NCI-H128 (cell line): ENCODE data around the gene KLHL1.
"Not testable (repeated sequence)": the region's sequence is repeated elsewhere in the genome, so short reads cannot be mapped to it uniquely, and the experiment has no call there.

Experiments used
- DNase-seq: peaks from one replicate; lab custom pipeline; 2025; ENCODE audit not compliant: unreplicated experiment; lab: John Stamatoyannopoulos, UW

Gene KLHL1

DNA sequence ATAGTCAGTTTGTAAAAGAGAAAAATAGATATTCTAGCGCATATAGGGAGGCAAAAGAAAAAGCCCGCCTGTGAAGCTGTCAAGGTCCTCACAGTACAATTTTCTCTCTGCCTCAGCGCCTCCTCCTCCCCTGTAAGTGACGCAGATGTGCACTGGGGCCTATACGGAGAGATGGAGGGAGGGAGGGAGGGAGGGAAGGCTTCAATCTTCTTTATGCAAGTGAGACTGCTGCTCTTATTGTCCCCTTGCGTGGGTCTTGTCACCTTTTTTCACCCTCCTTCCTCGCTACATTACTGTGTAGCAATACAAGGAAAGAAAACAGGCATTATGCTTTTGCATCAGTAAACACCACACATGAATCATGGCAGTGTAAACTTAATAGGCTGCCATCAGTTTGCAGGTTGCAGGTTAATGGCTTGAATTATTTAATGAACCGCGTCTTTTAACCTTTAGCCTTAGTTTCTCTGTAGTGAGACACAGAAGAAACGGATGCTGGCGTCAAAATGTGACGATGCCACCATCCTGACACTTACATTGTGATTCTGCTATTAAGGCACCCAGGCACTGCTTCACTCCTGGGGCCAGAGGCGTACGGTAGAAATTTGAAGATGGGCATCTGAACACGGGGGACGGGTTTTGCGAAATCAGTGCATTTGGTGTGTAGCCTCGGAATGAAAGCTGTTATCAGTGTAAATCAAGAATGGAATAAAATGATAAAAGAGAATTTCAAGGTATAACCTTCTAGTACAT is at the start of gene KLHL1:
Gene KLHL1, minus strand, starts transcription at position 97 of the 750 bp plus-strand sequence. CDS start 753 bp downstream, outside the sequence.
- no peak for DNase-seq

DNA sequence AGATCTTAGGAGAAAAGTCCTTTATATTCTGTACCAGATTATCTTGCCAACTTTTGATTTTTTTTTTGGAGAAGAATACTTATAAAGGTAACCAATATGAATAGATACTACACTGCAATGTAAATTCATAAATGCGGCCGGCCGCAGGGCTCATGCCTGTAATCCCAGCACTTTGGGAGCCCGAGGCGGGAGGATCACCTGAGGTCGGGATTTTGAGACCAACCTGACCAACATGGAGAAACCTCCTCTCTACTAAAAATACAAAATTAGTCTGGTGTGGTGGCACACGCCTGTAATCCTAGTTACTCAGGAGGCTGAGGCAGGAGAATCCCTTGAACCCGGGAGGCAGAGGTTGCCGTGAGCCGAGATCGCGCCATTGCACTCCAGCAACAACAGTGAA is 34.4 kb upstream of the KLHL1 start:
- not testable (repeated sequence) for DNase-seq

GRCh38 chr13:70128098-70128497 is 19.8 kb upstream of the KLHL1 start:
- DNase-seq, result peak; percentile 24

DNA sequence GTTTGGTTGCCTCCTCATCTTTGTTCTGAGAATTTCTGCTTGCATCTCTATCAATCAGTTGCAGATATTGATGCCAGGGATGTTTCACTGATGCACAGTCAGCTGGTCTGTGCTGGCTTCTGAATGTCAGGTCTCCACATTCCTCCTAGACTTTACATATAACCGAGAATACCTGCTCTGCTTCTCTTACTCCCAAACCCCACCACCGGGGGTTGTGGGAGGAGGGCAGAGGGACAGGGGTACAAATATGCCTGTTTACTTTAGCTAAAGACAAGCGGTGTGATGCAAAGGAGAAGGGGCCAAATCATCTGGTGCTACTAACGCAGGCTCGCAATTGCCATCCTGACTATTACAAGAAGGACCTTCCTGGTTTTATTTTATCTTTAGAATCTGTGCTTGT is 17.4 kb upstream of the KLHL1 start:
- no peak for DNase-seq

GRCh38 chr13:70117338-70117905 is 9.2 kb upstream of the KLHL1 start:
- DNase-seq, result no peak

GRCh38 chr13:70107498-70108281 is 562 bp downstream of the KLHL1 start, which contains the start of gene ATXN8OS:
TSS of gene ATXN8OS (plus strand) at chr13:70107826.
- no peak for DNase-seq

DNA sequence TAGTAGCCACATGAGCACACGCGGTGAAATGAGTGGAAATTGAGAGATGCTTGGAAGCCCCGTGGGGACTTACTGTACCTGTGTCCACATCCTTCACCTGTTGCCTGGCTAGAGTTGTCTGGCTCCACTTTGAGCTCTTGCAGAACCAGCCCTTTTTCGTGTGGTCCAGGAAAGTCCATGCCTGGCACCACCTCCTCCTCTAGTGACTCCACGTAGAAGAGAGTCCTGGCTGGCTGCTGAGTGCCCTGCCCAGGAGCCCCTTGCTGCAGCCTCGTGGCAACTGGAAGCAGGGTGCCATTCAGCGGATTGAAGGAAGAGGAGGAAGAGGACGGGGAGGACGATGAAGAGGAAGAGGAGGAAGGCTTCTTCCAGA is 1.1 kb downstream of the KLHL1 start:
- no peak for DNase-seq

DNA sequence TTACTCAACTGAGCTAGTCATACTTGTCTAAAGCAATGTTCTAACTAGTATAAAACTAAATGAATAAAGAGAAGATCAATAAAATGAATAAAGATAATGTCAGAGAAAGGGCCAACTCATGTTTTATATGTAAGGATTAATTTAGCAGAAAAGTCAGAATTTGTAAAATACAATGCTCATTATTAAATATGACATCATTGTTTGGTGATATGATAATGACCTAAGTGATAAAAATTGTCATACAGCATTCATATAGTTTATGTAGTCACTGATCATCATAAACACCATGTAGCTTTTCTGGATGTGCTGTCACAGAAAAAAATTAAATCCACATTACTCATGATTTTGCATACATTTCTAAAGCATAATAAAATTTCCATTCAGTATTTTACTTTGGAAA is 3.8 kb downstream of the KLHL1 start:
- no peak for DNase-seq

- DNase-seq, result no peak
Measured at GRCh38 chr13:70098669-70099068, 9.6 kb downstream of the KLHL1 start.

GRCh38 chr13:70090036-70090723 is 18.1 kb downstream of the KLHL1 start:
- DNase-seq, result no peak

- DNase-seq, result no peak
Measured at GRCh38 chr13:70088926-70089325, 19.3 kb downstream of the KLHL1 start.

- DNase-seq, result no peak
Measured at GRCh38 chr13:70087247-70087646, 21.0 kb downstream of the KLHL1 start.

GRCh38 chr13:70080012-70080411 is 28.2 kb downstream of the KLHL1 start:
- DNase-seq, result no peak

- DNase-seq, result no peak
Measured at GRCh38 chr13:70054572-70054971, 53.7 kb downstream of the KLHL1 start.

DNA sequence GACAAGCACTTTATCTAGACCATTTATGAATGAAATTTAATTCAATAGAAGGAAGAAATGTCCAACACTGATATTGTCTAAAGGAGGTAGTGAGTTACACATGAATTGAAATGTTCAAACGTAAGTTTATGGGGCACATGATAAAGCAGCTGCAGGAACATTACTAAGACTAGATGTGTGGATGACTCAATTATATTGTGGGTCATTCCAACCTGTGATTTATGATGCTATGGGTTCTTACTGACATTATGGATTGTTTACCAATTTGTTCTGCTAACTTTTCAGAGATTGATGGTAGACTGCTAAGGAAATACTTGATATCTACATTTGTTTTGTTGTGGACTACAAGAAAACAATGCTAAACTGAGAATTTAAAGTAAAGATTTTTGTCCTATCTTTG is 56.7 kb downstream of the KLHL1 start:
- no peak for DNase-seq

DNA sequence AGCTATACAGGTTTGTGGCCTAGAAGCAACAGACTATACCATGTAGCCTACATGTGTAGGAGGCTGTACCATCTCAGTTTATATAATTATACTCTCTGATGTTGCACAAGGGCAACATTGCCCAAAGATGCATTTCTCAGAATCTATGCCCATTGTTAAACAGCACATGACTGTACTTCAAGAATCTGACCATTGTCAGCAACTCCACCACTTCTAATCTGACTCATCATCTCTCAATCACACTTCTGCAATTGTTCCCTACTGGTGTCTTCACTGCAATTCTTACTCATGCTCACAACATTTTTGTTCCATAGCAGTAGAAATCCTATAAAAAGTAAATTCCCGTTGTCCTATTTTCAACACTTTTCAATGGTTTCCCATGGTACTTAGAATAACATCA is 64.6 kb downstream of the KLHL1 start:
- DNase-seq, result no peak

DNA sequence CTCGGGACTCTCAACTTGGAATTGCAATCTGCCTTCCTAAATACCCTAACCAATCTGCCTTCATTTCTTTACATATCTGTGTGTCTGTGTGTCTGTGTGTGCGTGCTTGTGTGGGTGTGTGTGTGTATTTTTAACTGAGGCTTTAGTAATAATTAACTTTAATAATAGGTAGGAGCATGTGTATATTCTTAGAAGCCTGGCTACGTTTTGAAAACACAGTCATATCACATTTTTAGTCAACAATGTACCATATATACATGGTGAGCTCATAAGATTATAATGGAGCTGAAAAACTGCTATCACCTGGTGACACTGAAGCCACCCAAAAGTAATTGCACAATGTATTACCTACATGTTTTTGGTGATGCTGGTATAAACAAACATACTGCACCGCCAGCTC is 66.1 kb downstream of the KLHL1 start:
- no peak for DNase-seq

DNA sequence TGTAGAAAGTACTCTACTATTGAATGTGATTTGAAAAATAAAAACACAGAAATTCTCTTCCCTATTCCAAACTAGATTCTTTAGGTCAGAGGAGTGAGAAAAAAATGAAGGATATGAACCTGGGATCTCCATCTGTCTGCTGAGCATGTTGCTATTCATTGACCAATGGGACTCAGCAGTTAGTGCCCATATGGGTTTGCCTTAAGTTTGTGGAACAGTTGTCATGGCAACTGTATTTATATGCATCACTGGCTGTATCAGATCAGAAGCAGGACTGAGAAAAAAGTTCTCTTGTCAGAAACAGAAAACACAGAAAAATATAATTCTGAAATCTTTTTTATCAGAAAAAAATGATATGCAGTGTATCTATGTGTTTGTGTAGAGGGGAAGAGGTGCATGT is 74.0 kb downstream of the KLHL1 start:
- DNase-seq, result no peak

DNA sequence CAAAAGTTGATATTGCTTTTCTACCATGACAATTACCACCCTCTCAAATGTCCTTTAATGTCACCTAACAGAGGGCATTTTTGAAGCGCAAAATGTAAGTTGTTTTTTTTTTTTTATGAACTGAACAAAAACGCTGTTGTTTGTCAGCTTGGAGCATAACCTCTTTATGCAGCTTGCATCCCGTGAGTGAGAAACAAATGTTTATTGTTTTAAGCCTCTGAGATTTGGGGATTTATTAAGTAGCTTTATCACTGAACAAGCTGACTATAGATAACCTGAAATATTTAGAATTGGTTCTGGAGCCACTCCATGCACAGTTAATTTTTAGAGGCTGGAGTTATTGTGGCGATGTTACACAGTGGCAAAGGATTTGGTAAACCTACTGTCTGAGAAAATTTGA is 80.7 kb downstream of the KLHL1 start:
- DNase-seq, result no peak

DNA sequence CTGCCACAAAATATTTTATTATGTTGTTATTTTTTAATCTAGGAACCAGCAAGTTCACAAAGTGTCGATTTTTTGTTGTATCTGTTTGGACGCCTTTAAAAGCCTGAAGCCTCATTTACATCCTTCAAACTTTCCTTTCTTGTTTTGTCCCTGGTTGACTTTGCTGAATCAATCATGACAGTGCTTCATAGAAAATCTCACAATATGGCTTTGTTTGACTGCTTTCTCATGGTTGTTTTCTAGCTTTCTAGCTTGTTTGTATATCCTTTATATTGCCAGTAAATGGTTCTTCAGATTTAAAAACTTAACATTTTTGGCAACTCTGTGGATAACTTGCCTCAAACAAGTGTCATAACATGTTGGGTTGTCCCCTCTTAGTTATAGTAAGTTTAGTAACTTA is 84.7 kb downstream of the KLHL1 start:
- no peak for DNase-seq

GRCh38 chr13:70022646-70023045 is 85.6 kb downstream of the KLHL1 start:
- no peak for DNase-seq

GRCh38 chr13:70016116-70016515 is 92.1 kb downstream of the KLHL1 start:
- DNase-seq, result no peak
